Activated CD4-positive, alpha-beta T cell treated with anti-CD3 and anti-CD28 coated beads, Interleukin-2, amount 10 ng/mL, durations not matched to agents 7 days and 5 days (primary cell): ENCODE measurements around the gene BRPF3. TPM values are rescaled to one million over a fixed set of nuclear protein-coding genes. Genes with fewer than 3 reads are reported as not detected.
A peak's percentile ranks its signal among the peaks of the same experiment; 100 is the strongest.

Experiments
- CTCF ChIA-PET: fragments of 350-600 bp; sonication (Branson Sonifier 250); formaldehyde crosslinking; loops from one replicate; lab custom pipeline; 2021; ENCODE audit warnings: antibody characterized with exemption; lab: Charles Lee
- POLR2A ChIA-PET: fragments of 350-600 bp; sonication (Branson Sonifier 250); formaldehyde crosslinking; loops from one replicate; lab custom pipeline; 2021; ENCODE audit warnings: antibody characterized with exemption; lab: Charles Lee
- DNase-seq: peaks from one replicate; pipeline ENCODE4 v3.0.0-alpha.2; 2020
- H3K27ac Mint-ChIP-seq: one replicate; pipeline ENCODE4 v1.8.0; 2021; ENCODE audit warnings: mild to moderate bottlenecking, moderate library complexity, mixed read lengths
- H3K27me3 Mint-ChIP-seq: one replicate; pipeline ENCODE4 v1.8.0; 2021; ENCODE audit warnings: mixed read lengths
- H3K36me3 Mint-ChIP-seq: one replicate; pipeline ENCODE4 v1.8.0; 2021; ENCODE audit warnings: low read depth, mixed read lengths
- H3K4me1 Mint-ChIP-seq: one replicate; pipeline ENCODE4 v1.8.0; 2021; ENCODE audit warnings: mixed read lengths
- H3K4me3 Mint-ChIP-seq: one replicate; pipeline ENCODE4 v1.8.0; 2021; ENCODE audit warnings: mild to moderate bottlenecking, moderate library complexity, mixed read lengths
- H3K9me3 Mint-ChIP-seq: one replicate; pipeline ENCODE4 v1.8.0; 2021; ENCODE audit warnings: mixed read lengths
- total RNA-seq, 2 experiments: library from RNA; stranded (reverse); gene quantifications; one replicate each; pipeline ENCODE4 v1.2.3, GENCODE V29; 2021

The BRPF3 gene
- total RNA-seq, 2 experiments from 2014 or later, result 18.5 to 24.1 TPM

DNA sequence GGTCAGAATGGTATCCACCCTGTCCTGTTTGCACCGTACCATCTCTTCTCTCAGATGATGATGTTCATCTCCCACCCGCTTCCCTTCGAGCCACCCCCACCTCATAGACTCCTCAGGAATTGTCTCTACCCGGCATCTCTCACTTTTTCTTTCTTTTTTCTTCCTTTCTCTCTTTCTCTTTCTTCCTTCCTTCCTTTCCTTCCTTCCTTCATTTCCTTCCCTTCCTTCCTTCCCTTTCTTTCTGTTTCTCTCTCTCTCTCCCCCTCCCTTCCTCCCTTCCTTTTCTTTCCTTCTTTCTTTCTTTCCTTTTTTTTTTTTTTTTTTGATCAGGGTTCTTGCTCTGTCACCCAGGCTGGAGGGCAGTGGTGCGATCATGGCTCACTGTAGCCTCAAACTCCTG, 45.6 kb downstream of the BRPF3 start:
- POLR2A ChIA-PET, result no interaction called here

GRCh38 chr6:36242626-36243025, 46.1 kb downstream of the BRPF3 start:
- H3K27ac Mint-ChIP-seq, result no peak overlapping the region
- H3K27me3 Mint-ChIP-seq, result peaks cover 19% of the 10 kb centered on the region
- H3K4me1 Mint-ChIP-seq, result peaks cover 15% of the 10 kb centered on the region
- H3K9me3 Mint-ChIP-seq, result no peaks in the 10 kb centered on the region
- DNase-seq, result no peak
- no peaks in the 10 kb centered on the region for H3K36me3 Mint-ChIP-seq
- ChIA-PET POLR2A (no interaction called here), CTCF (interaction anchor here (0.6 to 1.5 kb wide), 5 partner anchors 14 to 1439 kb away, joined by 3 to 5 read pairs (median 3); no protein-coding TSS in a partner anchor)
- H3K4me3 Mint-ChIP-seq, result no peak overlapping the region

More for the DNA sequence above, 45.6 kb downstream of the BRPF3 start:
- CTCF ChIA-PET, result interaction anchor here (0.6 to 1.5 kb wide), 4 partner anchors 14 to 1439 kb away, joined by 3 to 5 read pairs (median 4); no protein-coding TSS in a partner anchor
- H3K9me3 Mint-ChIP-seq, result no peaks in the 10 kb centered on the region
- H3K4me3 Mint-ChIP-seq, result no peak overlapping the region
- no peak for DNase-seq
- H3K36me3 Mint-ChIP-seq, result no peaks in the 10 kb centered on the region
- H3K27ac Mint-ChIP-seq, result no peak overlapping the region
- peaks cover 15% of the 10 kb centered on the region for H3K4me1 Mint-ChIP-seq
- H3K27me3 Mint-ChIP-seq, result peaks cover 19% of the 10 kb centered on the region

GRCh38 chr6:36243562-36244212, 47.1 kb downstream of the BRPF3 start:
- no peaks in the 10 kb centered on the region for H3K36me3 Mint-ChIP-seq
- H3K27ac Mint-ChIP-seq, result no peak overlapping the region
- DNase-seq, result no peak
- H3K4me1 Mint-ChIP-seq, result peaks cover 15% of the 10 kb centered on the region
- no peak overlapping the region for H3K4me3 Mint-ChIP-seq
- no peaks in the 10 kb centered on the region for H3K9me3 Mint-ChIP-seq
- POLR2A ChIA-PET, result no interaction called here
- peaks cover 19% of the 10 kb centered on the region for H3K27me3 Mint-ChIP-seq
- CTCF ChIA-PET, result interaction anchor here (0.6 to 1.8 kb wide), 6 partner anchors 14 to 123 kb away, joined by 3 to 5 read pairs (median 4); no protein-coding TSS in a partner anchor

GRCh38 chr6:36244641-36245280, 48.2 kb downstream of the BRPF3 start:
- CTCF ChIA-PET, result interaction anchor here (1.8 kb wide), 1 partner anchor 21 kb away, joined by 4 read pairs; no protein-coding TSS in a partner anchor
- no peak overlapping the region for H3K4me3 Mint-ChIP-seq
- peaks cover 15% of the 10 kb centered on the region for H3K4me1 Mint-ChIP-seq
- DNase-seq, result no peak
- POLR2A ChIA-PET, result no interaction called here
- H3K9me3 Mint-ChIP-seq, result no peaks in the 10 kb centered on the region
- H3K27ac Mint-ChIP-seq, result no peak overlapping the region
- no peaks in the 10 kb centered on the region for H3K36me3 Mint-ChIP-seq
- peaks cover 19% of the 10 kb centered on the region for H3K27me3 Mint-ChIP-seq

DNA sequence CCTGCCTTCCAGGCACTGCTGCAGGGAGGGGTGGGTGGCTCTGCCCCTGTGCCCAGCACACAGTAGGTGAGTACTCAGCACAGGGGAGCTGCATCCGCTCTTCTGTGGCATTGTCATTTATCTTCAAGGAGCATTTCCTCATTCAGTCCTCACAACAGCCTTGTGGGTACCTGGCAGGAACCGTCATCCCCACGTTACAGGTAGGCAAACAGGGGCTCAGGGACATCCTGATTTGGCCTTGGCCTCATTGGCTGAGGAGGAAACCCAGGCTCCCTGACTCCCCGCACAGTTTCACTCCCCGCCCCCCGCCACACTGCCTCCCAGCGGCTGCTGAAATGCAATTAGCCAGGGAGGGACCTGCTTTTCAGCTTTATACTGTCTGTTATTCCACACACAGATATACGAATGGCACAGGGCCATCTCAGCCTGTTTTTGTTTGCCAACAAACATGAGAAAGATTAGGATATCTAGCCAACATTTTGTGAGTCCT, 49.1 kb downstream of the BRPF3 start:
- CTCF ChIA-PET, result interaction anchor here (1.1 to 1.8 kb wide), 2 partner anchors 21 to 35 kb away, joined by 3 to 4 read pairs; no protein-coding TSS in a partner anchor

DNA sequence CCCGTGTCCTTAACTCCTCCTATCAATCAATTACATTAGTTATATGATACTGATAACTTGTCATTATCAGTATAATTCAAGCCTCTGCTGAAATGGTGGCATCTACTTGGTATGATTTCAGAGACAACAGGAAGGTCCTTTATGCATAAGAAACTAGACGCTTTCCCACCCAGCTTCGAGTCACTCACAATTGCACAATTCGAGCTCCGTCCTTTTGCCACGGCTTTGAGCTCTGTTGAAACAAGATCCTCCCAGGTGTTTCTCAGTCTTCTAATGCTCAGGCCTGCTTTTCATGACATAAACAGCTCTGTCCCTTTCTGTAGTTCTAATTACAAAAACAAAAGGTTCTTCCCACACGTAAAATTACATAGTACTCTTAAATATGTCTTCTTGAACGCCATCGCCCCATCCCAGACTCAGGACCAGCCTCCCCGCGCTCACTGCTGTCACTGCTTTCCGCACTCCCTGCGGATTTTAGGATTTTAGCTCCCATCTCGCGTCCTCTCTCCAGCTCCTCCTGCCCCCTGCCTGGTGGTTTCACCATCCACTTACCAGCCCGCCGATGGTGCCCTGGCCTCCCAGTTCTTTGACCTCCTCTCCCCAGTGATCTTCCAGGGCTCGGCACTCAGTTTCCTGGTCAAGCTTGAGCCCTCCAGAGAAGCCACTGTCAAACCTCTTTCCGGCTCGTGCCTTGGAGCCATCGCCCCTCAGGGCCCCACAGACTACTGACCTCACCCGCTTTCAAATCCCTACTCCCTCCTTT, 50.1 kb downstream of the BRPF3 start:
- ChIA-PET CTCF (no interaction called here), POLR2A (no interaction called here)
- Mint-ChIP-seq H3K36me3 (no peaks in the 10 kb centered on the region), H3K27me3 (peaks cover 19% of the 10 kb centered on the region), H3K9me3 (no peaks in the 10 kb centered on the region), H3K4me3 (no peak overlapping the region), H3K4me1 (peaks cover 13% of the 10 kb centered on the region), H3K27ac (no peak overlapping the region)
- DNase-seq, result no peak

More for the DNA sequence above, 49.1 kb downstream of the BRPF3 start:
- Mint-ChIP-seq H3K36me3 (no peaks in the 10 kb centered on the region), H3K4me3 (no peak overlapping the region), H3K27me3 (peaks cover 19% of the 10 kb centered on the region), H3K4me1 (peaks cover 15% of the 10 kb centered on the region), H3K9me3 (no peaks in the 10 kb centered on the region), H3K27ac (no peak overlapping the region)
- POLR2A ChIA-PET, result no interaction called here
- DNase-seq, result peak; percentile 20

DNA sequence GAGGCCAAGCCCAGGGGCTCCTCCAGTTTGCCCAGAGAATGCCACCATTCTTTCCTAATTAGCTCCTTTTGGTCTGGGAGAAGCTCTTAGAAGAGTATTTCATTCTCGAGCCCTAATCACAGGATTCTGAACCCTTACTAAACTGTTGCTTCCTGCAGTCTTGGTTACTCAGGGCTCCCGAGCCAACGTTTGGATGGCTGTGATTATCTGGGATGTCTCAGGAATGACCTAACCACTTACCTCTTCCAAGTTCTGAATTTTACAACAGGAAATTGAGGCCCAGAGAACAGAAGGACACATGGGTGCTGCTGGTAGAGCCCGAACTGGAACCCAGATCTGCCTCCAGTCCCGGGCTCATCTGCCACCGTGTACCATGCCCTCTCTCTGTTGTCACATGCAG, 51.1 kb downstream of the BRPF3 start:
- ChIA-PET CTCF (no interaction called here), POLR2A (no interaction called here)
- Mint-ChIP-seq H3K27me3 (peaks cover 16% of the 10 kb centered on the region), H3K27ac (no peak overlapping the region), H3K36me3 (no peaks in the 10 kb centered on the region), H3K9me3 (no peaks in the 10 kb centered on the region), H3K4me1 (peaks cover 6% of the 10 kb centered on the region), H3K4me3 (no peak overlapping the region)
- DNase-seq, result no peak

GRCh38 chr6:36248980-36249379, 52.4 kb downstream of the BRPF3 start:
- Mint-ChIP-seq H3K4me1 (peaks cover 6% of the 10 kb centered on the region), H3K27ac (no peak overlapping the region), H3K4me3 (no peak overlapping the region), H3K36me3 (no peaks in the 10 kb centered on the region), H3K9me3 (no peaks in the 10 kb centered on the region), H3K27me3 (peaks cover 6% of the 10 kb centered on the region)
- POLR2A ChIA-PET, result no interaction called here
- CTCF ChIA-PET, result interaction anchor here (0.7 kb wide), 1 partner anchor 53 kb away, joined by 3 read pairs; no protein-coding TSS in a partner anchor
- DNase-seq, result no peak

- H3K9me3 Mint-ChIP-seq, result no peaks in the 10 kb centered on the region
- CTCF ChIA-PET, result no interaction called here
- no peaks in the 10 kb centered on the region for H3K36me3 Mint-ChIP-seq
- H3K4me1 Mint-ChIP-seq, result peaks cover 6% of the 10 kb centered on the region
- H3K27ac Mint-ChIP-seq, result no peak overlapping the region
- no peak for DNase-seq
- POLR2A ChIA-PET, result no interaction called here
- H3K4me3 Mint-ChIP-seq, result no peak overlapping the region
- H3K27me3 Mint-ChIP-seq, result peaks cover 3% of the 10 kb centered on the region
Measured at GRCh38 chr6:36249536-36249935, 53.0 kb downstream of the BRPF3 start.

- DNase-seq, result no peak
- Mint-ChIP-seq H3K27ac (no peak overlapping the region), H3K4me3 (no peak overlapping the region), H3K36me3 (no peaks in the 10 kb centered on the region), H3K9me3 (no peaks in the 10 kb centered on the region), H3K27me3 (peaks cover 5% of the 10 kb centered on the region), H3K4me1 (no peaks in the 10 kb centered on the region)
- CTCF ChIA-PET, result no interaction called here
- POLR2A ChIA-PET, result no interaction called here
Measured at GRCh38 chr6:36252005-36252404, 55.5 kb downstream of the BRPF3 start.

DNA sequence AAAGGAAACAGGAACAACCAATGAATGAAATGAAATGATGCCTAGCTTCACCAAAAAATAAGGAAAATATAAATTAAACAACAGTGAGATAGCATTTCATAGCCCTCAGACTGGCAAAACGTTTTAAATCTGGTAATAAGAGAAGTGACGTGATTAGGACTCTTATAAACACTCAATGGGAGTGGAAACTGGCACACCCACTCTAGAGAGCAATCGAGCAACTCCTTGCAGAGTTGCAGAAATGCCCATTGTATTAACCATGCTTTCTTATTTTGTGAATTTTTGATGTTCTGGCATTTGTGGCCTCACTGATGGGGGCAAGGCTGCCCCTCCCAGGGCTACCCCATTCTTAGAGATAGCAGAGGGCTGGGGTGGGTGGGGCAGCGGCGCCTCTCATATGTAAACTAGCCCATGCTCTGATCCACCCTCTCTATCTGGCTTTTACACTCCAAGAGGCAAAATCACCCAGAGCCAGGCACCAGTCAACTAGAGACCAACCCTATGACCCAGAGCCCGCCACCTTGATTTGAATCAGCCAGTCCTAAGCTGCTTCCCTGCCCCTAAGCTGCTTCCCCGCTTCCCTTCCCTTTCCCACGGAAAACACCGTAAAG, 67.0 kb downstream of the BRPF3 start:
- ChIA-PET CTCF (no interaction called here), POLR2A (no interaction called here)
- no peak overlapping the region for H3K4me3 Mint-ChIP-seq
- no peak for DNase-seq
- H3K27me3 Mint-ChIP-seq, result peaks cover 34% of the 10 kb centered on the region
- H3K27ac Mint-ChIP-seq, result no peak overlapping the region
- H3K4me1 Mint-ChIP-seq, result no peaks in the 10 kb centered on the region
- H3K36me3 Mint-ChIP-seq, result no peaks in the 10 kb centered on the region
- peaks cover 7% of the 10 kb centered on the region for H3K9me3 Mint-ChIP-seq

DNA sequence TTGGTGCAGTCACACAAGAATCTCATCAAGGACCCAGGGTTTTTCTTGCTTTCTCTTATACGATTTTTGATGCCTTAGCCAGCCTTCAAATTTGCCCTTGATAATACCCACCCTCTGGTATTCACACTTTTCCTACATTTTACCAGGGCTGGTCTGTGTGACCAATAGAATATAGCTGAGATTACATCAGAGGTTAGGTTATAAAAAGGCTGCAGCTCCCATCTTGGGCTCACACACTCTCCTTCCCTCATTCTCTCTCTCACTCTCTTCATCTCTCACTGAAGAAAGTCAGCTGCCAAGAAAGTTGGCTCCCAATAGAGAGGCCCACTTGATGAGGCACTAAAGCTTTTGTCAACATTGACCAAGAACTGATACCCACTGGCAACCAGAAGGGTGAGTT, 69.2 kb downstream of the BRPF3 start:
- CTCF ChIA-PET, result interaction anchor here (2.2 kb wide), 1 partner anchor 21 kb away, joined by 4 read pairs; no protein-coding TSS in a partner anchor
- H3K4me3 Mint-ChIP-seq, result no peak overlapping the region

More for the DNA sequence above, 69.2 kb downstream of the BRPF3 start:
- Mint-ChIP-seq H3K36me3 (no peaks in the 10 kb centered on the region), H3K27me3 (peaks cover 28% of the 10 kb centered on the region), H3K4me1 (no peaks in the 10 kb centered on the region), H3K27ac (no peak overlapping the region), H3K9me3 (peaks cover 7% of the 10 kb centered on the region)
- POLR2A ChIA-PET, result no interaction called here
- no peak for DNase-seq
